Fibroblast of lung (primary cell): ENCODE measurements around the gene SUV39H1. TPM values are rescaled to one million over a fixed set of nuclear protein-coding genes. Genes with fewer than 3 reads are reported as not detected.

Experiments
- DNase-seq, 2 donors: peaks; one replicate each; pipeline versions ENCODE4 v3.0.0 to v3.0.0-alpha.2; 2010; ENCODE audit warnings: low read depth in 2 of 2
- H2AFZ ChIP-seq: 2 replicates; pipeline ENCODE4 v1.5.1; 2012; ENCODE audit warnings: low read length, control low read depth, inconsistent platforms
- H3K27ac ChIP-seq: 2 replicates; pipeline ENCODE4 v1.5.1; 2011; ENCODE audit warnings: low read length, control low read depth; ENCODE audit not compliant: insufficient read depth
- H3K27me3 ChIP-seq: 2 replicates; pipeline ENCODE4 v1.5.1; 2011; ENCODE audit warnings: mild to moderate bottlenecking, low read length; ENCODE audit not compliant: control insufficient read depth, insufficient read depth
- H3K36me3 ChIP-seq: 2 replicates; pipeline ENCODE4 v1.5.1; 2011; ENCODE audit warnings: low read length; ENCODE audit not compliant: control insufficient read depth, insufficient read depth
- H3K4me1 ChIP-seq: 2 replicates; pipeline ENCODE4 v1.5.1; 2011; ENCODE audit warnings: low read length; ENCODE audit not compliant: control insufficient read depth, insufficient read depth; ENCODE audit errors: extremely low read depth
- H3K4me2 ChIP-seq: 2 replicates; pipeline ENCODE4 v1.5.1; 2011; ENCODE audit warnings: low read length, control low read depth; ENCODE audit not compliant: insufficient read depth; ENCODE audit errors: extremely low read depth
- H3K4me3 ChIP-seq, 4 experiments: fragments of 200-600 bp in 1 of 4; sonication (generic) in 1 of 4; replicated peaks in 1 of 4; 2 replicates each; pipeline ENCODE4 v1.5.1; 2011 to 2016; ENCODE audit warnings: low read length in 4 of 4, low read depth in 3 of 4, mild to moderate bottlenecking in 3 of 4, control low read depth in 2 of 4, inconsistent platforms in 1 of 4, mixed read lengths in 1 of 4; ENCODE audit not compliant: insufficient read depth in 1 of 4; ENCODE audit errors: control extremely low read depth in 1 of 4
- H3K79me2 ChIP-seq: 2 replicates; pipeline ENCODE4 v1.5.1; 2012; ENCODE audit warnings: mild to moderate bottlenecking, low read length, inconsistent platforms; ENCODE audit not compliant: control insufficient read depth, insufficient read depth
- H3K9ac ChIP-seq: 2 replicates; pipeline ENCODE4 v1.5.1; 2011; ENCODE audit warnings: mild to moderate bottlenecking, low read length, control low read depth; ENCODE audit not compliant: insufficient read depth
- H3K9me3 ChIP-seq: 2 replicates; pipeline ENCODE4 v1.5.1; 2012; ENCODE audit warnings: low read depth, low read length; ENCODE audit not compliant: control insufficient read depth, insufficient read depth
- H4K20me1 ChIP-seq: 2 replicates; pipeline ENCODE4 v1.5.1; 2011; ENCODE audit warnings: low read length; ENCODE audit not compliant: control insufficient read depth, insufficient read depth; ENCODE audit errors: extremely low read depth
- CTCF ChIP-seq, 2 donors: IDR thresholded peaks in 1 of 2; conservative IDR thresholded peaks in 1 of 2; 1 replicate in 1 of 2; 2 replicates in 1 of 2; pipeline ENCODE4 v1.5.1; 2011 to 2012; ENCODE audit warnings: low read length in 2 of 2, control low read depth in 1 of 2, inconsistent platforms in 1 of 2, low read depth in 1 of 2, mild to moderate bottlenecking in 1 of 2
- EZH2 ChIP-seq: IDR thresholded peaks from 2 replicates; pipeline ENCODE4 v1.5.1; 2012; ENCODE audit warnings: low read length, control low read depth, mild to moderate bottlenecking; ENCODE audit errors: missing control alignments
- polyA plus RNA-seq, 2 donors: library from polyadenylated mRNA; depleted of rRNA in 1 of 2; stranded (reverse) in 1 of 2; unstranded in 1 of 2; fragments of >200 nt; gene quantifications; 2 replicates each; pipeline ENCODE4 v1.2.1, GENCODE V29; 2011 to 2012; ENCODE audit warnings: missing spikeins in 1 of 2
- total RNA-seq: library from RNA; depleted of rRNA; stranded (reverse); fragments of >200 nt; gene quantifications from 2 replicates; pipeline ENCODE4 v1.2.1, GENCODE V29; 2014

The SUV39H1 gene
- total and polyA plus RNA-seq, 2 donors (not counting 1 experiment from before 2014, with no cell fraction given) = 1.5 to 2.8 TPM

DNA sequence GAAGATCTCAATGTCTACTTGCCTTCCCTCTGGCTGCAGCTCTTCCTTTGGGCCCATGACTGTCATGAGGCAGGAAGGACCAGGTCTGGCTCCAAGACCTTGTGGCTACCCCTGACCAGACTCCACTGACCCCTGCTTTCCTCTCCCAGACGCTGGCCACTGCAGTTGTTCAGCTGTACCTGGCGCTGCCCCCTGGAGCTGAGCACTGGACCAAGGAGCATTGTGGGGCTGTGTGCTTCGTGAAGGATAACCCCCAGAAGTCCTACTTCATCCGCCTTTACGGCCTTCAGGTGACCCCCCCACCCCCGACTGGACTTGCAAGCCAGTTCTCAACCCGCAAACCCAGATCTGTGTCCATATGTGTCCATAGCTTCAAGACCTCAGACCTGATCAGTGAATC, 12.4 kb upstream of the SUV39H1 start:
- no peaks in the 10 kb centered on the region for H3K27me3 ChIP-seq
- TF ChIP-seq CTCF (conservative IDR thresholded peaks at IDR 0.05 in 1 of 2, IDR thresholded peaks at IDR 0.05 in 1 of 2; ENCODE audit: low read depth in 1 of 2, low read length in 2 of 2) (no peak), EZH2 (no peak)
- no peak overlapping the region for H3K4me3 ChIP-seq
- H3K4me2 ChIP-seq = no peak overlapping the region
- H2AFZ ChIP-seq = no peak overlapping the region
- no peaks in the 10 kb centered on the region for H3K79me2 ChIP-seq
- no peaks in the 10 kb centered on the region for H3K4me1 ChIP-seq
- H3K36me3 ChIP-seq = no peaks in the 10 kb centered on the region
- H4K20me1 ChIP-seq = no peaks in the 10 kb centered on the region
- no peaks in the 10 kb centered on the region for H3K9me3 ChIP-seq
- no peak overlapping the region for H3K9ac ChIP-seq
- H3K27ac ChIP-seq = no peak overlapping the region
- DNase-seq = no peak

GRCh38 chrX:48685416-48685815, 11.1 kb upstream of the SUV39H1 start:
- Histone ChIP-seq H3K4me1 (no peaks in the 10 kb centered on the region), H3K27me3 (no peaks in the 10 kb centered on the region), H3K9me3 (no peaks in the 10 kb centered on the region), H3K4me3 (no peak overlapping the region), H2AFZ (no peak overlapping the region), H3K9ac (no peak overlapping the region), H3K4me2 (no peak overlapping the region), H3K79me2 (no peaks in the 10 kb centered on the region), H3K27ac (no peak overlapping the region), H4K20me1 (no peaks in the 10 kb centered on the region), H3K36me3 (no peaks in the 10 kb centered on the region)
- DNase-seq = no peak
- TF ChIP-seq CTCF (conservative IDR thresholded peaks at IDR 0.05 in 1 of 2, IDR thresholded peaks at IDR 0.05 in 1 of 2; ENCODE audit: low read depth in 1 of 2, low read length in 2 of 2) (no peak), EZH2 (no peak)

DNA sequence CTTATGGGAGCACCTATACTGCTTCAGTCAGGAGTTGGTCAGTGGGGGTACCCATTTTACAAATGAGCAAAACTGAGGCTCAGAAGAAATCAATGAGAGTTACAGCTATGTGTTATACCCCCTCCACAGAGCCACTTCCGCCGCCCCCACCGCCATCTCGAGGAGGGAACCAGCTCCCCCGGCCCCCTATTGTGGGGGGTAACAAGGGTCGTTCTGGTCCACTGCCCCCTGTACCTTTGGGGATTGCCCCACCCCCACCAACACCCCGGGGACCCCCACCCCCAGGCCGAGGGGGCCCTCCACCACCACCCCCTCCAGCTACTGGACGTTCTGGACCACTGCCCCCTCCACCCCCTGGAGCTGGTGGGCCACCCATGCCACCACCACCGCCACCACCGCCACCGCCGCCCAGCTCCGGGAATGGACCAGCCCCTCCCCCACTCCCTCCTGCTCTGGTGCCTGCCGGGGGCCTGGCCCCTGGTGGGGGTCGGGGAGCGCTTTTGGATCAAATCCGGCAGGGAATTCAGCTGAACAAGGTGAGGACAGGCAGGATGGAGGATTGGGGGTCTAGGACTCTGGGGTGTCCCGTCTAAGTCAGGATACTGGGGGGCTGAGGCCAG, 7.9 kb upstream of the SUV39H1 start:
- no peaks in the 10 kb centered on the region for H4K20me1 ChIP-seq
- DNase-seq = no peak
- no peak for TF ChIP-seq EZH2
- TF ChIP-seq CTCF (conservative IDR thresholded peaks at IDR 0.05 in 1 of 2, IDR thresholded peaks at IDR 0.05 in 1 of 2; ENCODE audit: low read depth in 1 of 2, low read length in 2 of 2) = no peak

More for the DNA sequence above, 7.9 kb upstream of the SUV39H1 start:
- no peaks in the 10 kb centered on the region for H3K79me2 ChIP-seq
- H3K36me3 ChIP-seq = no peaks in the 10 kb centered on the region
- H3K27ac ChIP-seq = no peak overlapping the region
- no peak overlapping the region for H3K9ac ChIP-seq
- no peaks in the 10 kb centered on the region for H3K9me3 ChIP-seq
- no peaks in the 10 kb centered on the region for H3K4me1 ChIP-seq
- no peak overlapping the region for H3K4me3 ChIP-seq
- no peak overlapping the region for H3K4me2 ChIP-seq
- H2AFZ ChIP-seq = no peak overlapping the region
- no peaks in the 10 kb centered on the region for H3K27me3 ChIP-seq
